ENCODE data around the gene FBXO34.
"Not testable (repeated sequence)": the region's sequence is repeated elsewhere in the genome, so short reads cannot be mapped to it uniquely, and the experiment has no call there.

Gene FBXO34

DNA sequence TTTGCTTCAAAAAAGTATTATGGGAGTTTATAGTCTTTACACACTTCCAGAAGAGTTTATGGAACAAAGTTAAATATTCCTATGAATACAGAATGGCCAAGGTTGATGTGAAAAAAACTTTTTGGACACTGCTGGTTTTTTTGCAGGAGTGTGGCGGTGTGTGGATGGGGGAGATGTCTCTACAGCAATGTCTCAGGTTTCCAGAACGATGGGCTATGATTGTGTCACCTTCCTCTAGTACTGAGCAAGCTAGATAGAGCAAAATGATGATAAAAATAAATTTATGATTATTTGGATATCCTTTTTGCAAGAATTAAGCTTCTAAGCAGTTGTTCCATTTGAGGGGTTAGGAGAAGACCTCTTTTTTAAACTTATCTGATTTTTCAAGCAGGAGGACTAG is 37.9 kb downstream of the FBXO34 start:
- H3K9ac ChIP-seq = no peak overlapping the region
- H3K4me1 ChIP-seq = peaks cover 0 to 14% (median 2%) of the 10 kb centered on the region in 10 experiments; a peak in 9 of 20 replicates
- no peaks in the 10 kb centered on the region for H3K27me3 ChIP-seq
- no peak overlapping the region for H3K4me3 ChIP-seq
- no peak overlapping the region for H3K4me2 ChIP-seq
- peaks cover 40 to 75% (median 65%) of the 10 kb centered on the region in 11 experiments for H3K36me3 ChIP-seq
- peaks cover 0 to 37% (median 6%) of the 10 kb centered on the region in 11 experiments; a peak in 11 of 22 replicates for H4K20me1 ChIP-seq
- no peak overlapping the region for H3K27ac ChIP-seq
- TF ChIP-seq Cebpa-rat (IDR thresholded peaks at IDR 0.05) = no peak
- H3K9me3 ChIP-seq (replicated peaks in 1 of 11) = peaks cover 45 to 65% (median 55%) of the 10 kb centered on the region in 11 experiments

DNA sequence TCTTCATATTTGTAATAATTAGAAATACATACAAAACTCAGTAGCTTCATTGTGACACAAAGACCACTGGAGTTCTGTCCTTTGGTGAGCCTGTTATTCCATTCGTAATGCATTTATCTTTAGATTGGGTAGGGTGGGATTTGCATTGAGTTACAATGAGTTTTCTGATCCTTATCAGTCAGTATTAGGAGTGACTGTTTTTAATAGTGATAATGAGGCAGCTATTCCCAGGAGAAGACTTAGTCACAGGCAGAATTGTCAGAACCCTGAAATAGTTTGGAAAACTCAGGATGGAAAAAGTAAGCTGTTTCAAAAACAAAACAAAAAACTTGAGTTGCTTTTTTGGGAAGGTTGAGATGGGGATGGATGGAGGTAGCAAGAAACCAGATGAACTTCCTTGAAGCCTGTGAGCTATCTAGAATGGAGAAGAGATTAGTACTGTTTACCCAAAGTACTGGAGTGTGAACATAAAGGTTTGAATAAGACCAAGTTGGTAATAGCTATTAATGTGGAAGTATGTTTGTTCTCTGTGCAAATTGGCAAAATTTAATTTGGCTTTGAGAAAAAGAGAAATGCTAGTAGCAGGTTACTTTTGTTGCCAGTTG is 38.6 kb downstream of the FBXO34 start:
- H3K36me3 ChIP-seq = peaks cover 43 to 81% (median 70%) of the 10 kb centered on the region in 11 experiments
- peaks cover 0 to 32% (median 0%) of the 10 kb centered on the region in 11 experiments; a peak in 7 of 22 replicates for H4K20me1 ChIP-seq
- H3K4me3 ChIP-seq = no peak overlapping the region
- no peak overlapping the region for H3K9ac ChIP-seq
- H3K27me3 ChIP-seq = no peaks in the 10 kb centered on the region
- H3K27ac ChIP-seq = no peak overlapping the region
- TF ChIP-seq Cebpa-rat (IDR thresholded peaks at IDR 0.05) = no peak
- no peak overlapping the region for H3K4me2 ChIP-seq
- H3K4me1 ChIP-seq = peaks cover 0 to 7% (median 0%) of the 10 kb centered on the region in 10 experiments; a peak in 6 of 20 replicates
- H3K9me3 ChIP-seq (replicated peaks in 1 of 11) = peaks cover 51 to 72% (median 62%) of the 10 kb centered on the region in 11 experiments

- peak overlapping the region in 5 of 10 experiments; percentile 16 to 35 (median 23); a peak in 7 of 20 replicates for H3K4me3 ChIP-seq
- peaks cover 59 to 83% (median 74%) of the 10 kb centered on the region in 11 experiments for H3K9me3 ChIP-seq (replicated peaks in 1 of 11)
- H3K4me1 ChIP-seq, H3K27ac ChIP-seq, H3K9ac ChIP-seq, H3K27me3 ChIP-seq, H3K4me2 ChIP-seq: not testable (repeated sequence)
- H4K20me1 ChIP-seq = peaks cover 0 to 12% (median 0%) of the 10 kb centered on the region in 11 experiments; a peak in 4 of 22 replicates
- peaks cover 69 to 97% (median 85%) of the 10 kb centered on the region in 11 experiments for H3K36me3 ChIP-seq
These were observed 41.3 kb downstream of the FBXO34 start for GRCh38 chr14:55312379-55313030.

GRCh38 chr14:55313480-55313879 is 42.3 kb downstream of the FBXO34 start:
- no peak overlapping the region for H3K4me2 ChIP-seq
- no peak for TF ChIP-seq Cebpa-rat (IDR thresholded peaks at IDR 0.05)
- H3K36me3 ChIP-seq = peaks cover 72 to 96% (median 86%) of the 10 kb centered on the region in 11 experiments
- H3K9ac ChIP-seq = no peak overlapping the region
- no peak overlapping the region for H3K27ac ChIP-seq
- H4K20me1 ChIP-seq = peaks cover 0 to 8% (median 0%) of the 10 kb centered on the region in 11 experiments; a peak in 2 of 22 replicates
- no peak overlapping the region for H3K4me3 ChIP-seq
- H3K4me1 ChIP-seq = no peaks in the 10 kb centered on the region
- peaks cover 59 to 76% (median 70%) of the 10 kb centered on the region in 11 experiments for H3K9me3 ChIP-seq (replicated peaks in 1 of 11)
- no peaks in the 10 kb centered on the region for H3K27me3 ChIP-seq

GRCh38 chr14:55314449-55314848 is 43.2 kb downstream of the FBXO34 start:
- Histone ChIP-seq H3K4me2 (no peak overlapping the region), H3K4me3 (no peak overlapping the region), H3K9me3 (replicated peaks in 1 of 11) (peaks cover 56 to 77% (median 66%) of the 10 kb centered on the region in 11 experiments), H3K27me3 (no peaks in the 10 kb centered on the region), H3K4me1 (no peaks in the 10 kb centered on the region), H3K27ac (no peak overlapping the region), H4K20me1 (peaks cover 0 to 8% (median 0%) of the 10 kb centered on the region in 11 experiments; a peak in 2 of 22 replicates), H3K9ac (no peak overlapping the region), H3K36me3 (peaks cover 79 to 97% (median 93%) of the 10 kb centered on the region in 11 experiments)
- no peak for TF ChIP-seq Cebpa-rat (IDR thresholded peaks at IDR 0.05)

DNA sequence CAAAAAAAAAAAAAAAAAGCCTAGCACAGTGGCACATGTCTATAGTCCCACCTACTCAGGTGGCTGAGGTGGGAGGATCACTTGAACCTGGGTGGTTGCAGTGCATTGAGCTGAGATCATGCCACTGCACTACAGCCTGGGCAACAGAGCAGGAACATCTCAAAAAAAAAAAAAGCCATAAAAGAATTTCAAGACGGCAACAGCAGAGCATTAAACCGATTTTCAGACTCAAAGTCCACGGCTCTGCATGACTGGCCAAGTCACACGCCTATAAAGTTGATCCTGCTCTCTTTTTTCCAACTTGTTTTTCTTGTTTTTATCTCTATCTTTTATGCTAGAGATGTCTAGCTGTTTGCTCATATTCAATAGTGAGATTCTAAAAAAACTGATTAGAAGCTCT is 45.3 kb downstream of the FBXO34 start:
- H3K4me1 ChIP-seq = no peaks in the 10 kb centered on the region
- H3K4me3 ChIP-seq = no peak overlapping the region
- peaks cover 0 to 8% (median 0%) of the 10 kb centered on the region in 11 experiments; a peak in 3 of 22 replicates for H4K20me1 ChIP-seq
- H3K27me3 ChIP-seq = no peaks in the 10 kb centered on the region
- peaks cover 81 to 97% (median 90%) of the 10 kb centered on the region in 11 experiments for H3K36me3 ChIP-seq
- H3K27ac ChIP-seq = no peak overlapping the region
- no peak overlapping the region for H3K4me2 ChIP-seq
- no peak overlapping the region for H3K9ac ChIP-seq
- H3K9me3 ChIP-seq (replicated peaks in 1 of 11) = peaks cover 40 to 73% (median 60%) of the 10 kb centered on the region in 11 experiments
- no peak for TF ChIP-seq Cebpa-rat (IDR thresholded peaks at IDR 0.05)

- peaks cover 28 to 71% (median 55%) of the 10 kb centered on the region in 11 experiments for H3K9me3 ChIP-seq (replicated peaks in 1 of 11)
- H3K27ac ChIP-seq = no peak overlapping the region
- H3K36me3 ChIP-seq = peaks cover 70 to 94% (median 86%) of the 10 kb centered on the region in 11 experiments
These were observed 46.5 kb downstream of the FBXO34 start for GRCh38 chr14:55317542-55318306.

DNA sequence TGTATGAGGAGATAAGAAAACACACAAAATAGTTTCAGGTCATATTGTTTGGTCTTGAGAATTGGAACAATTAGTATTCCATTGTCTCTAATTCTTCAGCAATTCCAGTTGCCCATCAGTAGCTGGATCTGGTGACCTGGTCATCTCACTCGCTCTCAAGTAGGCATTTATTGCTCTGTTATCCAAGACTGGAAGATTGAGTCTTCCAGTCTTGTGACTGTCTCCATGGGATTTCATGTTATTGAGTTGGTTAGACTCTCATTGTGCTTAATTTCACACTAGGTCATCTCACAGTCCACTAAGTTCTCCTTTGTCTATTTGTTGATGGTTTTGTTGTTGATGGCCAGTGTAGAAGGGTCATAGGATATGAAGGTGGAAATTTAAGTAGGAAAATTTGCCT is 47.5 kb downstream of the FBXO34 start:
- H3K4me3 ChIP-seq = no peak overlapping the region
- peaks cover 19 to 61% (median 45%) of the 10 kb centered on the region in 11 experiments for H3K9me3 ChIP-seq (replicated peaks in 1 of 11)
- H3K36me3 ChIP-seq = peaks cover 62 to 90% (median 82%) of the 10 kb centered on the region in 11 experiments
- no peak overlapping the region for H3K4me2 ChIP-seq
- H3K27me3 ChIP-seq = no peaks in the 10 kb centered on the region
- no peaks in the 10 kb centered on the region for H3K4me1 ChIP-seq
- H4K20me1 ChIP-seq = peaks cover 0 to 10% (median 0%) of the 10 kb centered on the region in 11 experiments; a peak in 4 of 22 replicates
- TF ChIP-seq Cebpa-rat (IDR thresholded peaks at IDR 0.05) = no peak
- H3K9ac ChIP-seq = no peak overlapping the region
- no peak overlapping the region for H3K27ac ChIP-seq

More at GRCh38 chr14:55317542-55318306, 46.5 kb downstream of the FBXO34 start:
- H3K4me3 ChIP-seq = no peak overlapping the region
- H4K20me1 ChIP-seq = peaks cover 0 to 8% (median 0%) of the 10 kb centered on the region in 11 experiments; a peak in 3 of 22 replicates
- no peak overlapping the region for H3K4me2 ChIP-seq
- H3K4me1 ChIP-seq = no peaks in the 10 kb centered on the region
- no peak for TF ChIP-seq Cebpa-rat (IDR thresholded peaks at IDR 0.05)
- H3K27me3 ChIP-seq = no peaks in the 10 kb centered on the region
- H3K9ac ChIP-seq = no peak overlapping the region
